ENCODE data around the gene MCOLN2. TPM values are rescaled to one million over a fixed set of nuclear protein-coding genes. Genes with fewer than 3 reads are reported as not detected.

MCOLN2 gene
- total RNA-seq, 2 experiments from 2014 or later = 9.7 TPM

GRCh38 chr1:84960371-84960770 is 36.5 kb downstream of the MCOLN2 start:
- ATAC-seq (ENCODE audit: poor library complexity) (no peak), DNase-seq (no peak)
- no peaks in the 10 kb centered on the region for H3K36me3 ChIP-seq (ENCODE audit: insufficient read depth, low read length)
- Mint-ChIP-seq H3K27ac (no peak overlapping the region), H3K27me3 (peaks cover 5% of the 10 kb centered on the region), H3K36me3 (ENCODE audit: low read depth) (no peaks in the 10 kb centered on the region), H3K4me3 (no peak overlapping the region), H3K4me1 (ENCODE audit: low read depth) (no peaks in the 10 kb centered on the region), H3K9me3 (no peaks in the 10 kb centered on the region)
- no peaks in the 10 kb centered on the region for H3K4me1 ChIP-seq (ENCODE audit: insufficient read depth, low read length)
- CTCF ChIA-PET = interaction anchor here (1.3 to 4.2 kb wide), 5 partner anchors 9 to 148 kb away, joined by 3 to 14 read pairs (median 4); no protein-coding TSS in a partner anchor
- intact Hi-C loops (cut with DNase I, micrococcal nuclease) = no loop called here
- H3K27ac ChIP-seq (ENCODE audit: low read depth in 1 of 2, low read length in 2 of 2) = no peak overlapping the region
- TF ChIP-seq, protein P1, sequence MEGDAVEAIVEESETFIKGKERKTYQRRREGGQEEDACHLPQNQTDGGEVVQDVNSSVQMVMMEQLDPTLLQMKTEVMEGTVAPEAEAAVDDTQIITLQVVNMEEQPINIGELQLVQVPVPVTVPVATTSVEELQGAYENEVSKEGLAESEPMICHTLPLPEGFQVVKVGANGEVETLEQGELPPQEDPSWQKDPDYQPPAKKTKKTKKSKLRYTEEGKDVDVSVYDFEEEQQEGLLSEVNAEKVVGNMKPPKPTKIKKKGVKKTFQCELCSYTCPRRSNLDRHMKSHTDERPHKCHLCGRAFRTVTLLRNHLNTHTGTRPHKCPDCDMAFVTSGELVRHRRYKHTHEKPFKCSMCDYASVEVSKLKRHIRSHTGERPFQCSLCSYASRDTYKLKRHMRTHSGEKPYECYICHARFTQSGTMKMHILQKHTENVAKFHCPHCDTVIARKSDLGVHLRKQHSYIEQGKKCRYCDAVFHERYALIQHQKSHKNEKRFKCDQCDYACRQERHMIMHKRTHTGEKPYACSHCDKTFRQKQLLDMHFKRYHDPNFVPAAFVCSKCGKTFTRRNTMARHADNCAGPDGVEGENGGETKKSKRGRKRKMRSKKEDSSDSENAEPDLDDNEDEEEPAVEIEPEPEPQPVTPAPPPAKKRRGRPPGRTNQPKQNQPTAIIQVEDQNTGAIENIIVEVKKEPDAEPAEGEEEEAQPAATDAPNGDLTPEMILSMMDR (IDR thresholded peaks at IDR 0.05) = no peak
- H3K4me3 ChIP-seq (ENCODE audit: low read length) = no peak overlapping the region
- no peaks in the 10 kb centered on the region for H3K9me3 ChIP-seq (ENCODE audit: control insufficient read depth in 1 of 2, insufficient read depth in 1 of 2, low read length in 2 of 2)
- no peaks in the 10 kb centered on the region for H3K27me3 ChIP-seq (ENCODE audit: control insufficient read depth in 1 of 2, insufficient read depth in 2 of 2, low read length in 2 of 2)
- POLR2A ChIA-PET = interaction anchor here (1.0 kb wide), 1 partner anchor 16 kb away, joined by 3 read pairs; no protein-coding TSS in a partner anchor

GRCh38 chr1:84959294-84959693 is 37.6 kb downstream of the MCOLN2 start:
- Histone ChIP-seq H3K9me3 (ENCODE audit: control insufficient read depth in 1 of 2, insufficient read depth in 1 of 2, low read length in 2 of 2) (no peaks in the 10 kb centered on the region), H3K4me1 (ENCODE audit: insufficient read depth, low read length) (no peaks in the 10 kb centered on the region), H3K4me3 (ENCODE audit: low read length) (no peak overlapping the region), H3K27me3 (ENCODE audit: control insufficient read depth in 1 of 2, insufficient read depth in 2 of 2, low read length in 2 of 2) (no peaks in the 10 kb centered on the region), H3K36me3 (ENCODE audit: insufficient read depth, low read length) (no peaks in the 10 kb centered on the region), H3K27ac (ENCODE audit: low read depth in 1 of 2, low read length in 2 of 2) (no peak overlapping the region)
- ChIA-PET POLR2A (interaction anchor here (1.2 kb wide), 1 partner anchor 15 kb away, joined by 4 read pairs; no protein-coding TSS in a partner anchor), CTCF (interaction anchor here (1.3 to 4.2 kb wide), 4 partner anchors 8 to 14 kb away, joined by 4 to 14 read pairs (median 4); no protein-coding TSS in a partner anchor)
- TF ChIP-seq, protein P1 (IDR thresholded peaks at IDR 0.05) = no peak
- intact Hi-C loops (cut with DNase I, micrococcal nuclease) = no loop called here
- DNase-seq = peak in 3 of 14 experiments; percentile 25 to 41 (median 27)
- Mint-ChIP-seq H3K9me3 (no peaks in the 10 kb centered on the region), H3K36me3 (ENCODE audit: low read depth) (no peaks in the 10 kb centered on the region), H3K27ac (no peak overlapping the region), H3K4me3 (no peak overlapping the region), H3K27me3 (peaks cover 5% of the 10 kb centered on the region), H3K4me1 (ENCODE audit: low read depth) (no peaks in the 10 kb centered on the region)
- peak; percentile 66 for ATAC-seq (ENCODE audit: poor library complexity)

GRCh38 chr1:84957966-84958365 is 38.9 kb downstream of the MCOLN2 start:
- H3K27me3 Mint-ChIP-seq = peaks cover 5% of the 10 kb centered on the region
- ATAC-seq (ENCODE audit: poor library complexity) (no peak), DNase-seq (no peak)
- POLR2A ChIA-PET = interaction anchor here (1.2 kb wide), 1 partner anchor 13 kb away, joined by 4 read pairs; no protein-coding TSS in a partner anchor
- no peaks in the 10 kb centered on the region for H3K36me3 Mint-ChIP-seq (ENCODE audit: low read depth)
- Histone ChIP-seq H3K9me3 (ENCODE audit: control insufficient read depth in 1 of 2, insufficient read depth in 1 of 2, low read length in 2 of 2) (no peaks in the 10 kb centered on the region), H3K27ac (ENCODE audit: low read depth in 1 of 2, low read length in 2 of 2) (no peak overlapping the region), H3K4me1 (ENCODE audit: insufficient read depth, low read length) (no peaks in the 10 kb centered on the region), H3K4me3 (ENCODE audit: low read length) (no peak overlapping the region), H3K27me3 (ENCODE audit: control insufficient read depth in 1 of 2, insufficient read depth in 2 of 2, low read length in 2 of 2) (no peaks in the 10 kb centered on the region), H3K36me3 (ENCODE audit: insufficient read depth, low read length) (no peaks in the 10 kb centered on the region)
- H3K27ac Mint-ChIP-seq = no peak overlapping the region
- TF ChIP-seq, protein P1 (IDR thresholded peaks at IDR 0.05) = no peak
- no peaks in the 10 kb centered on the region for H3K4me1 Mint-ChIP-seq (ENCODE audit: low read depth)
- no peak overlapping the region for H3K4me3 Mint-ChIP-seq
- CTCF ChIA-PET = interaction anchor here (1.8 to 4.2 kb wide), 2 partner anchors 9 to 13 kb away, joined by 4 to 14 read pairs; no protein-coding TSS in a partner anchor
- H3K9me3 Mint-ChIP-seq = no peaks in the 10 kb centered on the region
- intact Hi-C loops (cut with DNase I, micrococcal nuclease) = no loop called here

All from CD4-positive, alpha-beta T cell (primary cell).